Mesothelial cell of epicardium (in vitro differentiated cells): Measurements from ENCODE around the gene PLEKHA3. TPM values are rescaled to one million over a fixed set of nuclear protein-coding genes. Genes with fewer than 3 reads are reported as not detected.

Source experiments
- DNase-seq, 2 experiments: peaks; one replicate each; pipeline ENCODE4 v3.0.0; 2021; ENCODE audit warnings: low spot score in 2 of 2; ENCODE audit not compliant: unreplicated experiment in 2 of 2
- H3K27ac Mint-ChIP-seq: 2 replicates; pipeline ENCODE4 v1.8.0; 2021; ENCODE audit warnings: mixed read lengths
- H3K27me3 Mint-ChIP-seq: 2 replicates; pipeline ENCODE4 v1.8.0; 2021; ENCODE audit warnings: low read depth, mixed read lengths
- H3K36me3 Mint-ChIP-seq: 2 replicates; pipeline ENCODE4 v1.8.0; 2021; ENCODE audit warnings: mixed read lengths
- H3K4me1 Mint-ChIP-seq: 2 replicates; pipeline ENCODE4 v1.8.0; 2021; ENCODE audit warnings: mixed read lengths
- H3K4me3 Mint-ChIP-seq: 2 replicates; pipeline ENCODE4 v1.8.0; 2021; ENCODE audit warnings: mild to moderate bottlenecking, moderate library complexity, mixed read lengths
- H3K9me3 Mint-ChIP-seq: 2 replicates; pipeline ENCODE4 v1.8.0; 2021; ENCODE audit warnings: mixed read lengths
- total RNA-seq: library from RNA; stranded (reverse); gene quantifications from 3 replicates; pipeline ENCODE4 v1.2.1, GENCODE V29; 2021
- TF ChIP-seq, protein P1 (sequence below): fragments of 200-600 bp; sonication (generic); IDR thresholded peaks from one replicate; pipeline ENCODE4 v1.5.0; 2021; ENCODE audit warnings: antibody characterized with exemption; ENCODE audit not compliant: unreplicated experiment

PLEKHA3 gene
- total RNA-seq, 1 donor from 2014 or later, result 28.9 TPM

DNA sequence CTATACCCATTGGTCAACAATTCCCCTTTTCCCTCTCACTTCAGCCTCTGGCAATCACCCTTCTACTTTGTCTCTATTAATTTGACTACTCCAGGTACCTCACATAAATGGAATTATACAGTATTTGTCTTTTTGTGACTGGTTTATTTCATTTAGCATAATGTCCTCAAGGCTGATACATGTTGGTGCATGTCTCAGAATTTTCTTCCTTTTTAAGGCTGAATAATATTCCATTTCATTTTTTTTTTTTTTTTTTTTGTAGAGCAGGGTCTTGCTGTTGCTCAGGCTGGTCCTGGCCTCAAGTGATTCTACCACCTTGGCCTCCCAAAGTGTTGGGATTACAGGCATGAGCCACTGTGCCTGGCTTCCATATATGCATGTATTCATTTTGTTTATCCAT is 3.8 kb upstream of the PLEKHA3 start:
- Mint-ChIP-seq H3K27ac (no peak overlapping the region), H3K4me1 (peaks cover 32% of the 10 kb centered on the region), H3K36me3 (no peaks in the 10 kb centered on the region), H3K4me3 (peak overlapping the region; percentile 39), H3K27me3 (no peaks in the 10 kb centered on the region), H3K9me3 (no peaks in the 10 kb centered on the region)
- TF ChIP-seq, protein P1, sequence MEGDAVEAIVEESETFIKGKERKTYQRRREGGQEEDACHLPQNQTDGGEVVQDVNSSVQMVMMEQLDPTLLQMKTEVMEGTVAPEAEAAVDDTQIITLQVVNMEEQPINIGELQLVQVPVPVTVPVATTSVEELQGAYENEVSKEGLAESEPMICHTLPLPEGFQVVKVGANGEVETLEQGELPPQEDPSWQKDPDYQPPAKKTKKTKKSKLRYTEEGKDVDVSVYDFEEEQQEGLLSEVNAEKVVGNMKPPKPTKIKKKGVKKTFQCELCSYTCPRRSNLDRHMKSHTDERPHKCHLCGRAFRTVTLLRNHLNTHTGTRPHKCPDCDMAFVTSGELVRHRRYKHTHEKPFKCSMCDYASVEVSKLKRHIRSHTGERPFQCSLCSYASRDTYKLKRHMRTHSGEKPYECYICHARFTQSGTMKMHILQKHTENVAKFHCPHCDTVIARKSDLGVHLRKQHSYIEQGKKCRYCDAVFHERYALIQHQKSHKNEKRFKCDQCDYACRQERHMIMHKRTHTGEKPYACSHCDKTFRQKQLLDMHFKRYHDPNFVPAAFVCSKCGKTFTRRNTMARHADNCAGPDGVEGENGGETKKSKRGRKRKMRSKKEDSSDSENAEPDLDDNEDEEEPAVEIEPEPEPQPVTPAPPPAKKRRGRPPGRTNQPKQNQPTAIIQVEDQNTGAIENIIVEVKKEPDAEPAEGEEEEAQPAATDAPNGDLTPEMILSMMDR, result no peak
- no peak for DNase-seq

DNA sequence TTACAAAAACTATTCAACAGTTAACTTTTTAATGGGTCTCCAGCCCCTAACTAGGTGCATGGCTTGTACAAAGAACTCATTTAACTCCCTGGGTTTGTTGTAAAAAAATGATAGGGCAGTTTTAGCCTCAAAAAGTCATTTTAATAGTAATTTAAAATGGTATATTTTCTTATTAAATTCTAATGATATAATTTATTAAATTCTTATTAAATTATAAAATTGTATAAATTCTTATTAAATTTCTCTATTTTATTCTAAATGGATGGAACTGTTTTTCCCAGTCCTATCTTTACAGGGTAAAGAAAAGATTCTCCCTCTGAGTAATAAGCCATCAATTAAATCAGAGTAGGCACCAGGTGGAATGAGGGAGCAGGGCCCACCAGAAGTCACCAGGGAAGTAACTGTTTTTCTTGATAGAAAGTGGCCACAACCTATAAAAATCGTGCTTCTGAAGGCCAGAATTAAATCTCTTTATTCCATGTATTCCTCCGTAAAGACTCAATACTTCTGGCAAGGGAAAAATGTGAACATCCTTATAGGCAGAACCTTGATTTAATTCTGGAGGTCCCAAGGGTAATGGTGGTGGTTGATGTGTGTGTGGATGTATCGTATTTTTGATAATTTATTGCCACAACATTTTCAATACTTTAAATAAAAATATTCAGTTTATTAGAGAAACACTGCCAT is 2.7 kb upstream of the PLEKHA3 start:
- Mint-ChIP-seq H3K27me3 (no peaks in the 10 kb centered on the region), H3K4me1 (peaks cover 43% of the 10 kb centered on the region), H3K27ac (peak overlapping the region; percentile 99), H3K4me3 (peak overlapping the region; percentile 94), H3K9me3 (no peaks in the 10 kb centered on the region), H3K36me3 (no peaks in the 10 kb centered on the region)
- TF ChIP-seq, protein P1, result no peak
- DNase-seq, result no peak

DNA sequence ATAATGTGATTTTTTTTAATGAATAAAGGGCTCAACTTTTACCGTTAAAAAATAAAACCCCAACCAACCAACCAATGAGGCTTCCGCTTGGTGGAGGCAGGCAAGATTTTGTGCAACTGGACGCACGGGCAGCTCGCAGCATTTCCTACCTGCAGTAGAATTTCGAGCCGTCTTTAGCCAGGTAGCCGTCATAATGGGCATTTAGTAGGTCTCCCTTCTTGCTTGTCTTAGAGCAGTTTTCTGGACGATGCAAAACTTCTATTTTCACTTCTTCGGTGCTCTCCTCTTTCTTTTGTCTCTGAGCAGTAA is 2.2 kb upstream of the PLEKHA3 start:
- H3K27ac Mint-ChIP-seq, result peak overlapping the region; percentile 99
- no peak for DNase-seq
- peaks cover 48% of the 10 kb centered on the region for H3K4me1 Mint-ChIP-seq
- no peaks in the 10 kb centered on the region for H3K27me3 Mint-ChIP-seq
- TF ChIP-seq, protein P1, result no peak
- no peaks in the 10 kb centered on the region for H3K9me3 Mint-ChIP-seq
- no peaks in the 10 kb centered on the region for H3K36me3 Mint-ChIP-seq
- H3K4me3 Mint-ChIP-seq, result peak overlapping the region; percentile 94

DNA sequence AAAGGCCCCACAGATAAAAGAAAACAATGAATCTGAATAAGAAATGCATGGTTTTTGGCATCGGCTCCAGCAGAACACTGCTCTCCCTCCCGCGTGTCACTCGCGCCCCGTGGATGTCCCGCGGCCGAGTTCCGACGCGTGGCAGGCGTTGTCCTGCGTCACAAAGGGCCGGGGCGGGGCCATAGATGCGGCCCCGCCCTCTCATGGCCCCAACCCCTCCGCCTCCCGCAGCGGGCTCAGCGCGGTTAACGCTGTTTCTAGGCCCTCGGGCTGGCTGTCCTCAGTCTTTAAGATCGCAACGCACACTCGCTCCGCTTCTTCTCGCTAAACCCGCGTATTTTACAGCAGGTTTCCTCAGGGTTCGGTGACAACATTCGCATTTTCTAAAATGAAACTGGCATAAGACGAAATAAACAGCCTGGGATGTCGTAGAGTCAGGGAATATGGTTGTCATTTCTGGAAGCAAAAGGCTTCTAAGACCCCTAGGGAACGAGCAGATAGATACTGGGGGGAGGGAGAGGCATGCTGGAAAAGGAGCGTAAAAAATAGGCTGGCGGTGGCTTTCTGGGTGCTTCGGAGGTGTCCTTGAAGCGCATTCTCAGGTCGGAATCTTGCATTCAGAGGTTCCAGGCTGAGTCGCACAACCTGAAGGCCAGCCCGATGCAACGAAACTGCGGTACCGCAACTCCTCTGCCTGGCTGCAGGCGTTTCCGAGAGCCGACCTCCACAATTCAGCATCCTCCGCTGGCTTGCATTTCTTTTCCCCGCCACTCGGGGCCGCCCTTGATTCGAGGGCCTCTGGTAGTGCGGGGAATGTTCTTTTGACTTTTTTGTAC is 1.6 kb upstream of the PLEKHA3 start, which contains the start of gene FKBP7:
Gene FKBP7 (minus strand): TSS at position 162 of the 836 bp plus-strand sequence. CDS start 101 bp downstream, at position 61.
- Mint-ChIP-seq H3K27ac (peak within 1 kb of the TSS; percentile 99), H3K27me3 (no peaks in the 10 kb centered on the region), H3K4me3 (peak within 1 kb of the TSS; percentile 94), H3K36me3 (no peaks in the 10 kb centered on the region), H3K9me3 (no peaks in the 10 kb centered on the region), H3K4me1 (peaks cover 43% of the 10 kb centered on the region)
- TF ChIP-seq, protein P1, result no peak
- peak; percentile 65 to 81 for DNase-seq

- TF ChIP-seq, protein P1, result peak; percentile 53
- H3K9me3 Mint-ChIP-seq, result no peaks in the 10 kb centered on the region
These were observed 1.0 kb upstream of the PLEKHA3 start for GRCh38 chr2:178479275-178479616.

More at GRCh38 chr2:178479275-178479616, 1.0 kb upstream of the PLEKHA3 start:
- no peak for DNase-seq
- Mint-ChIP-seq H3K36me3 (no peaks in the 10 kb centered on the region), H3K27me3 (no peaks in the 10 kb centered on the region), H3K4me1 (peaks cover 42% of the 10 kb centered on the region), H3K27ac (peak overlapping the region; percentile 99), H3K4me3 (peak overlapping the region; percentile 94)
